MV-4-11 (cell line): ENCODE measurements around the gene CENPP.
"Not testable (repeated sequence)": the region's sequence is repeated elsewhere in the genome, so short reads cannot be mapped to it uniquely, and the experiment has no call there.

Source experiments
- DNase-seq: peaks from one replicate; lab custom pipeline; 2025; lab: John Stamatoyannopoulos, UW

CENPP gene

GRCh38 chr9:92616199-92616641, 290.5 kb downstream of the CENPP start:
- no peak for DNase-seq

- no peak for DNase-seq
These were observed 290.9 kb downstream of the CENPP start for GRCh38 chr9:92616655-92617111.

- DNase-seq = no peak
These were observed 291.6 kb downstream of the CENPP start for GRCh38 chr9:92617195-92617813.

- no peak for DNase-seq
These were observed 292.3 kb downstream of the CENPP start for GRCh38 chr9:92617951-92618510.

- no peak for DNase-seq
These were observed 293.0 kb downstream of the CENPP start for GRCh38 chr9:92618633-92619225.

GRCh38 chr9:92619601-92620300, 294.0 kb downstream of the CENPP start:
- no peak for DNase-seq

- DNase-seq = no peak
These were observed 295.1 kb downstream of the CENPP start for GRCh38 chr9:92620845-92621244.

GRCh38 chr9:92623936-92624335, 298.2 kb downstream of the CENPP start:
- not testable (repeated sequence) for DNase-seq

GRCh38 chr9:92626484-92626883, 300.7 kb downstream of the CENPP start:
- DNase-seq = no peak

GRCh38 chr9:92627651-92628050, 301.9 kb downstream of the CENPP start:
- no peak for DNase-seq

- DNase-seq = no peak
These were observed 305.9 kb downstream of the CENPP start for GRCh38 chr9:92631452-92632343.

- no peak for DNase-seq
These were observed 306.9 kb downstream of the CENPP start for GRCh38 chr9:92632641-92633040.

GRCh38 chr9:92633614-92634278, 308.0 kb downstream of the CENPP start:
- DNase-seq = no peak

- DNase-seq = peak; percentile 61
These were observed 309.2 kb downstream of the CENPP start for GRCh38 chr9:92634712-92635605.

- DNase-seq = no peak
These were observed 310.0 kb downstream of the CENPP start for GRCh38 chr9:92635760-92636159.

- DNase-seq = no peak
These were observed 310.9 kb downstream of the CENPP start for GRCh38 chr9:92636627-92637026.

GRCh38 chr9:92637326-92637725, 311.6 kb downstream of the CENPP start:
- DNase-seq = no peak

GRCh38 chr9:92637886-92638620, 312.3 kb downstream of the CENPP start:
- DNase-seq = no peak

GRCh38 chr9:92638621-92639101, 312.9 kb downstream of the CENPP start:
- no peak for DNase-seq
